K562 (cell line): ENCODE data around the gene SRBD1. TPM values are rescaled to one million over a fixed set of nuclear protein-coding genes. Genes with fewer than 3 reads are reported as not detected.

Experiments used
- ATAC-seq: fragments of 200-7000 bp; cut with Tn5 transposase; 3 replicates; pipeline ENCODE4 v1.9.1; 2020; ENCODE audit warnings: moderate library complexity
- BruUV-seq: library from RNA; stranded (reverse); fragments of 400-500 nt; replicated peaks from 2 replicates; lab custom pipeline; 2021; lab: Mats Ljungman, UMichigan
- CTCF ChIA-PET: fragments of 300-600 bp; formaldehyde crosslinking; extraction: SDS; loops from one replicate; lab custom pipeline; 2021; ENCODE audit warnings: low intra/inter-chr PET ratio; lab: Yijun Ruan, JAX
- POLR2A ChIA-PET: fragments of 300-600, 350-650 bp; sonication (Branson Sonifier 250); formaldehyde crosslinking; extraction: SDS; loops from one replicate; lab custom pipeline; 2021; ENCODE audit warnings: antibody characterized with exemption, inconsistent platforms; lab: Yijun Ruan, JAX
- DNase-seq, 4 experiments: peaks; one replicate each; pipeline versions ENCODE4 v3.0.0 to v3.0.0-alpha.2; 2011 to 2018; ENCODE audit warnings: low spot score in 3 of 4, mixed read lengths in 3 of 4; ENCODE audit errors: extremely low read depth in 1 of 4
- FAIRE-seq: peaks from 2 replicates; lab custom pipeline; 2011; peaks lifted over from hg19 to GRCh38; lab: Jason Lieb, UNC
- H2AFZ ChIP-seq: 2 replicates; pipeline ENCODE4 v1.6.0; 2011; ENCODE audit warnings: low read depth, low read length, control low read depth, inconsistent platforms
- H3K27ac ChIP-seq: fragments of 200-600 bp; 3 replicates; pipeline ENCODE4 v1.8.0; 2011; ENCODE audit warnings: low read depth, mild to moderate bottlenecking, control low read depth, inconsistent platforms, low read length, moderate library complexity, mixed read lengths; ENCODE audit errors: extremely low read depth
- H3K27me3 ChIP-seq, 2 experiments: fragments of 300-600 bp in 1 of 2; 2 replicates in 1 of 2; 3 replicates in 1 of 2; pipeline versions ENCODE4 v1.6.0 to v1.8.0; 2011; ENCODE audit warnings: inconsistent platforms in 2 of 2, low read length in 2 of 2, mild to moderate bottlenecking in 1 of 2, mixed read lengths in 1 of 2, moderate library complexity in 1 of 2; ENCODE audit not compliant: control insufficient read depth in 2 of 2, insufficient read depth in 2 of 2
- H3K36me3 ChIP-seq: fragments of 300-600 bp; 3 replicates; pipeline ENCODE4 v1.8.0; 2011; ENCODE audit warnings: mild to moderate bottlenecking, low read length, inconsistent platforms; ENCODE audit not compliant: control insufficient read depth, insufficient read depth
- H3K4me1 ChIP-seq, 2 experiments: fragments of 200-600 bp in 1 of 2; replicated peaks in 1 of 2; 2 replicates in 1 of 2; 3 replicates in 1 of 2; pipeline versions ENCODE4 v1.5.1 to v1.8.0; 2011; ENCODE audit warnings: inconsistent platforms in 2 of 2, low read length in 2 of 2, mild to moderate bottlenecking in 1 of 2, mixed read lengths in 1 of 2, moderate library complexity in 1 of 2; ENCODE audit not compliant: control insufficient read depth in 2 of 2, insufficient read depth in 2 of 2
- H3K4me2 ChIP-seq: 2 replicates; pipeline ENCODE4 v1.6.1; 2011; ENCODE audit warnings: low read length, control low read depth, inconsistent platforms, mixed read lengths; ENCODE audit not compliant: insufficient read depth
- H3K4me3 ChIP-seq: fragments of 200-600 bp; sonication (generic), shearing (Covaris generic); 2 replicates; pipeline ENCODE4 v1.5.1; 2016; ENCODE audit warnings: control low read depth, inconsistent platforms
- H3K79me2 ChIP-seq: fragments of 200-600 bp; 3 replicates; pipeline ENCODE4 v1.8.0; 2011; ENCODE audit warnings: low read length, inconsistent platforms; ENCODE audit not compliant: control insufficient read depth, insufficient read depth
- H3K9ac ChIP-seq, 2 experiments: 2 replicates each; pipeline versions ENCODE4 v1.6.0 to v1.6.1; 2011; ENCODE audit warnings: low read depth in 2 of 2, low read length in 2 of 2, control low read depth in 1 of 2, inconsistent platforms in 1 of 2, mild to moderate bottlenecking in 1 of 2, mixed read lengths in 1 of 2; ENCODE audit not compliant: insufficient read depth in 1 of 2
- H3K9me1 ChIP-seq: one replicate; pipeline ENCODE4 v1.6.0; 2011; ENCODE audit warnings: inconsistent platforms, mild to moderate bottlenecking, low read length, moderate library complexity; ENCODE audit not compliant: control insufficient read depth, insufficient read depth
- H3K9me3 ChIP-seq: replicated peaks from 2 replicates; pipeline ENCODE4 v1.5.1; 2011; ENCODE audit warnings: low read depth, low read length, inconsistent platforms; ENCODE audit not compliant: control insufficient read depth, insufficient read depth
- H4K20me1 ChIP-seq: replicated peaks from 2 replicates; pipeline ENCODE4 v1.6.1; 2011; ENCODE audit warnings: low read length, inconsistent platforms, mixed read lengths; ENCODE audit not compliant: control insufficient read depth, insufficient read depth
- BACH1 ChIP-seq: fragments of 200-800 bp; sonication (Bioruptor generic); IDR thresholded peaks from 2 replicates; pipeline ENCODE4 v1.6.1; 2016; ENCODE audit warnings: missing genetic modification characterization, missing compliant biosample characterization
- KDM2B ChIP-seq: fragments of 250-450 bp; sonication (Bioruptor Pico); IDR thresholded peaks from 2 replicates; pipeline ENCODE4 v1.8.0; 2021; ENCODE audit warnings: mild to moderate bottlenecking, moderate library complexity
- NCOA2 ChIP-seq, 2 experiments: fragments of 450-650 bp; IDR thresholded peaks; 2 replicates each; pipeline ENCODE4 v1.6.1; 2018; ENCODE audit warnings: mild to moderate bottlenecking in 2 of 2, moderate library complexity in 1 of 2; ENCODE audit not compliant: partially characterized antibody in 2 of 2
- POLR2H ChIP-seq: IDR thresholded peaks from 2 replicates; pipeline ENCODE4 v1.6.1; 2016; ENCODE audit warnings: missing genetic modification characterization, low read depth, mild to moderate bottlenecking, control low read depth, missing compliant biosample characterization, moderate library complexity
- PRPF4 ChIP-seq: fragments of 200-400 bp; formaldehyde crosslinking; IDR thresholded peaks from one replicate; pipeline ENCODE4 v1.6.1; 2017; ENCODE audit warnings: low read length, low read depth, mild to moderate bottlenecking; ENCODE audit not compliant: insufficient read depth, poor library complexity, severe bottlenecking
- RBM34 ChIP-seq: fragments of 200-400 bp; formaldehyde crosslinking; IDR thresholded peaks from 2 replicates; pipeline ENCODE4 v1.6.1; 2018; ENCODE audit warnings: low read length, borderline replicate concordance; ENCODE audit not compliant: insufficient read depth
- RFX7 ChIP-seq: fragments of 250-450 bp; sonication (Bioruptor Pico); IDR thresholded peaks from 2 replicates; pipeline ENCODE4 v1.5.1; 2021; ENCODE audit warnings: mild to moderate bottlenecking
- SMAD4 ChIP-seq: fragments of 250-450 bp; sonication (Bioruptor Pico); conservative IDR thresholded peaks from 2 replicates; pipeline ENCODE4 v1.8.0; 2021; ENCODE audit warnings: inconsistent platforms, mild to moderate bottlenecking, moderate library complexity
- TAF7 ChIP-seq: fragments of 450-650 bp; IDR thresholded peaks from 2 replicates; pipeline ENCODE4 v1.6.1; 2016; ENCODE audit warnings: missing genetic modification characterization, missing compliant biosample characterization
- THRB ChIP-seq: fragments of 450-650 bp; formaldehyde crosslinking; conservative IDR thresholded peaks from 2 replicates; pipeline ENCODE4 v1.4.0; 2022; ENCODE audit warnings: mild to moderate bottlenecking, missing genetic modification characterization
- XRCC5 ChIP-seq: fragments of 200-400 bp; formaldehyde crosslinking; IDR thresholded peaks from 2 replicates; pipeline ENCODE4 v1.6.1; 2017; ENCODE audit warnings: low read depth, mild to moderate bottlenecking, low read length
- ZHX1 ChIP-seq: fragments of 150-350 bp; conservative IDR thresholded peaks from 2 replicates; pipeline ENCODE4 v1.6.1; 2014; ENCODE audit warnings: low read length
- ZNF217 ChIP-seq: sonication (generic); formaldehyde crosslinking; IDR thresholded peaks from 2 replicates; pipeline ENCODE4 v1.8.0; 2022; ENCODE audit warnings: mild to moderate bottlenecking, missing genetic modification reagents
- ZNF311 ChIP-seq: fragments of 250-450 bp; sonication (Bioruptor Pico); IDR thresholded peaks from 2 replicates; pipeline ENCODE4 v1.4.0; 2020; ENCODE audit warnings: mild to moderate bottlenecking, moderate library complexity
- WGBS: fragments of 100-300 bp; shearing (Covaris generic); methylation state at CpG from one replicate; pipeline ENCODE4 v1.1.6; 2016; ENCODE audit warnings: low coverage, mixed read lengths; ENCODE audit not compliant: insufficient coverage; ENCODE audit errors: missing lambda C conversion rate; 5-methylcytosine and 5-hydroxymethylcytosine counted together
- in situ Hi-C: fragments of 300-500 bp; cut with MboI; formaldehyde crosslinking; loops from 4 replicates; pipeline ENCODE4 v1.15.0; 2018; ENCODE audit warnings: inconsistent platforms, mixed read lengths
- intact Hi-C: fragments of 100-400 bp; cut with micrococcal nuclease; formaldehyde crosslinking; loops from 2 replicates; pipeline ENCODE4 v1.14.2; 2022
- polyA plus RNA-seq, 8 experiments: library from polyadenylated mRNA; depleted of rRNA in 4 of 8; stranded (reverse) in 5 of 8; unstranded in 3 of 8; fragments of >200 nt; fragmentation: Nextera tagmentation in 2 of 8; fragmentation: Illumina TruSeq in 1 of 8; extraction: Ambion mirVana in 2 of 8; extraction: Trizol in 1 of 8; gene quantifications; 2 replicates each; pipeline versions ENCODE4 v1.2.1 to v1.2.3, GENCODE V29; 2011 to 2014; ENCODE audit warnings: inconsistent platforms in 1 of 8, missing spikeins in 1 of 8
- total RNA-seq, 7 experiments: library from RNA; depleted of rRNA in 6 of 7; stranded (reverse); fragments of >200 nt in 6 of 7; fragmentation: Illumina TruSeq in 2 of 7; extraction: Trizol in 2 of 7; gene quantifications; 2 replicates each; pipeline versions ENCODE4 v1.2.1 to v1.2.3, GENCODE V29; 2011 to 2021; ENCODE audit warnings: low replicate concordance in 1 of 7

SRBD1 gene
- total and polyA plus RNA-seq, 9 of the 15 experiments (the other 6 are each of a cell fraction or from before 2014, with no cell fraction given) = 6.9 to 23.2 (median 14.7) TPM

GRCh38 chr2:45551862-45552261 is 59.2 kb downstream of the SRBD1 start:
- no peaks in the 10 kb centered on the region for H3K9me1 ChIP-seq
- no peaks in the 10 kb centered on the region for H3K27me3 ChIP-seq
- no peak overlapping the region for H3K4me3 ChIP-seq
- no peak for ATAC-seq
- WGBS = 76% methylated on average over 5 of the region's 5 CpGs
- peaks cover 21% of the 10 kb centered on the region; the same call in 2 of the 3 replicates for H3K36me3 ChIP-seq
- BruUV-seq = no TSS peak
- no peak overlapping the region for H3K4me2 ChIP-seq
- FAIRE-seq = no peak
- intact Hi-C loops (no loop called here), in situ Hi-C loops (no loop called here)
- no peak overlapping the region for H3K9ac ChIP-seq
- no peaks in the 10 kb centered on the region for H4K20me1 ChIP-seq
- H3K9me3 ChIP-seq = no peaks in the 10 kb centered on the region
- no peaks in the 10 kb centered on the region for H3K79me2 ChIP-seq
- TF ChIP-seq RFX7 (CRISPR knock-in tag) (no peak), POLR2H (tag) (no peak), ZNF217 (no peak), TAF7 (tag) (no peak), NCOA2 (IDR thresholded peaks at IDR 0.05; ENCODE audit: partially characterized antibody in 2 of 2) (no peak), RBM34 (no peak), XRCC5 (no peak), PRPF4 (no peak), ZHX1 (no peak), ZNF311 (CRISPR knock-in tag) (no peak), BACH1 (tag) (no peak), SMAD4 (CRISPR knock-in tag) (no peak), THRB (CRISPR knock-in tag) (no peak), KDM2B (CRISPR knock-in tag) (no peak)
- no peak overlapping the region for H3K27ac ChIP-seq
- no peak overlapping the region for H2AFZ ChIP-seq
- DNase-seq = no peak
- POLR2A ChIA-PET = interaction anchor here (0.8 kb wide), 1 partner anchor 7 kb away, joined by 3 read pairs; no protein-coding TSS in a partner anchor
- CTCF ChIA-PET = no interaction called here
- no peaks in the 10 kb centered on the region for H3K4me1 ChIP-seq
